Bone marrow (tissue), 2 donors: ENCODE data around the gene ENG.
"Not testable (repeated sequence)": the region's sequence is repeated elsewhere in the genome, so short reads cannot be mapped to it uniquely, and the experiment has no call there.

Experiments used
- DNase-seq, 2 donors: peaks; one replicate each; lab custom pipeline; 2025; lab: John Stamatoyannopoulos, UW

Gene ENG

GRCh38 chr9:127793093-127793708 is 61.3 kb downstream of the ENG start:
- no peak for DNase-seq

GRCh38 chr9:127792417-127793031 is 61.9 kb downstream of the ENG start:
- no peak for DNase-seq

GRCh38 chr9:127791085-127791484 is 63.4 kb downstream of the ENG start:
- DNase-seq: no peak

- no peak for DNase-seq
These were observed 64.2 kb downstream of the ENG start for GRCh38 chr9:127790094-127790855.

DNA sequence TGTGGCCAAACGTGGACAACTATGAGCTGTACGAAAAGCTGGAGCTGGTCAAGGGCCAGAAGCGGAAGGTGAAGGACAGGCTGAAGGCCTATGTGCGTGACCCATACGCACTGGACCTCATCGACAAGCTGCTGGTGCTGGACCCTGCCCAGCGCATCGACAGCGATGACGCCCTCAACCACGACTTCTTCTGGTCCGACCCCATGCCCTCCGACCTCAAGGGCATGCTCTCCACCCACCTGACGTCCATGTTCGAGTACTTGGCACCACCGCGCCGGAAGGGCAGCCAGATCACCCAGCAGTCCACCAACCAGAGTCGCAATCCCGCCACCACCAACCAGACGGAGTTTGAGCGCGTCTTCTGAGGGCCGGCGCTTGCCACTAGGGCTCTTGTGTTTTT is 65.3 kb downstream of the ENG start:
- DNase-seq: no peak

GRCh38 chr9:127788337-127789011 is 66.0 kb downstream of the ENG start:
- no peak for DNase-seq

DNA sequence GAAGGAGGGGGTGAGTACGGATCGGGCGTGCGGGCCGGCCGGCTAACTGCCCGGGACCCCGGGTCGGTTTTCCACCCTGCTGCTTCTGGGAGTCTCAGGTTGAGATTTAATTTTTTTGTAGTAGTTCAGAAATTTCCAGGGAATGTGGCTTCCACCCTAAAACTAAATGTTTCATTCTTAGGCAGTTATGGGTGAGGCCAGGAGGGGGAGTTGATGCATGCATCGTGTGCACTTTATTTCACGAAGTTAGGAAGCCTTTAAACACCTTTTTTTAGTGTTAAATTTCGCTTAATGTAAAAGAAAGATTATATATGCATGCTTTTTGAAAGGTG is 67.7 kb downstream of the ENG start:
- DNase-seq: no peak

GRCh38 chr9:127785933-127786772 is 68.3 kb downstream of the ENG start, which contains the start of gene CDK9:
TSS of gene CDK9 (plus strand) at chr9:127786034. CDS start at chr9:127786149, 115 bp downstream.
- DNase-seq: peak; percentile 58 to 81

DNA sequence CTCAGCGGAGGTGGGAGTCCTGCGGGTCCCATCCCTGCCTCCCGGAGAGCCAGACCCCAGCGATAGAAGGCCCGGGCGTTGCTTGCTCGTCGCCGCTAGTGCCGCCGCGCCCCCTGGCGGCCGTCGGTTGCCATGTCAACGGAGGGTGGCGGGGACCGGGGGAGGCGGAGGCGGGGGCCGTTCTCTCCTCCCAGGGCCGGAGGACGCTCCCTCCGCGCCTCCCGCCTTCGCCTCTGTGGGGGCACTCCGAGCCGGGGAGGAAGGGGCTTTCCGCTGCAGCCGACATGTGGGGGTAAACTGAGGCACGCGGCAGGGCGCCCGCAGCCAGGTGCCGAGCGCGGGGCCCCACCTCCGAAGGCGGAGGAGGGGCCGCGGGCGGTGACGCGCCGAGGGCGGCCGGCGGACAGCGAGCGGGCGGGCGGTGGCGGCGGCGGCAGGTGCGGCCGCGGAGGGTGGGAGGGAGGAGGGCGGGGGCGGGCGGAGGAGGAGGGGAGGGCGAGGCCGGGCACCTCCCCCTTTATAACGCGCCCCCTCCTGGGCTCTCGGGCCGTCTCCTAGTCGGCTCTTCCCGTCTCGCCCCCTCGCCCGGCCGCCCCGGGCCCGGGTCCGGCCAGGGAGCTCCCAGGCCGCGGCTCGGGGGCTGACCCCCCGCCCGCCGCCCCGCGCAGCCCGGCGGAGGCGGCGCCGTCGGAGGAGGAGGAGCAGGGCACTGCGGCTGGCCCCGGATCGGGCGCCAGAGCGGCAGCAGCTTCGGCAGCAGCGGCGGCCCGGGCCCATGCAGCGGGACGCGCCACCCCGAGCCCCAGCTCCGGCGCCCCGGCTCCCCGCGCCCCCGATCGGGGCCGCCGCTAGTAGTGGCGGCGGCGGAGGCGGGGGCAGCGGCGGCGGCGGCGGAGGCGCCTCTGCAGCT is 69.2 kb downstream of the ENG start:
- peak; percentile 48 to 84 for DNase-seq

- peak; percentile 85 to 99 for DNase-seq
These were observed 71.1 kb downstream of the ENG start for GRCh38 chr9:127783111-127784008.

DNA sequence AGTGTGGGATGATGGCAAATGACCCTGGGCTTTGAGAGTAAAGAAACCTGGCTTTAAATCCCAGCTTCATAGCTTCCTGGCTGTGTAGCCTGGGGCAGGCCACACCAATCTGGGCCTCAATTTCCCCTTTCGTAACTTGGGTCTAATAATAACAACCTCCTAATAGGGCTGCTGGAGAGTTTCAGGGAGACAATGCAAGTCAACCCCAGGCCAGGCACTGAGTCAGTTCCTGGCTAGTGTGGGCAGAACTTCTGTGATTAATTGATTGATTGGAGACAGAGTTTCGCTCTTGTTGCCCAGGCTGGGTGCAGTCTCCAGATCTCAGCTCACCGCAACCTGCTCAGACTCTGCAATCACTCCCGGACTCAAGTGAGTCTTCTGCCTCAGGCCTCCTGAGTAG is 72.7 kb downstream of the ENG start:
- no peak for DNase-seq

- DNase-seq: not testable (repeated sequence)
These were observed 73.5 kb downstream of the ENG start for GRCh38 chr9:127780909-127781308.

DNA sequence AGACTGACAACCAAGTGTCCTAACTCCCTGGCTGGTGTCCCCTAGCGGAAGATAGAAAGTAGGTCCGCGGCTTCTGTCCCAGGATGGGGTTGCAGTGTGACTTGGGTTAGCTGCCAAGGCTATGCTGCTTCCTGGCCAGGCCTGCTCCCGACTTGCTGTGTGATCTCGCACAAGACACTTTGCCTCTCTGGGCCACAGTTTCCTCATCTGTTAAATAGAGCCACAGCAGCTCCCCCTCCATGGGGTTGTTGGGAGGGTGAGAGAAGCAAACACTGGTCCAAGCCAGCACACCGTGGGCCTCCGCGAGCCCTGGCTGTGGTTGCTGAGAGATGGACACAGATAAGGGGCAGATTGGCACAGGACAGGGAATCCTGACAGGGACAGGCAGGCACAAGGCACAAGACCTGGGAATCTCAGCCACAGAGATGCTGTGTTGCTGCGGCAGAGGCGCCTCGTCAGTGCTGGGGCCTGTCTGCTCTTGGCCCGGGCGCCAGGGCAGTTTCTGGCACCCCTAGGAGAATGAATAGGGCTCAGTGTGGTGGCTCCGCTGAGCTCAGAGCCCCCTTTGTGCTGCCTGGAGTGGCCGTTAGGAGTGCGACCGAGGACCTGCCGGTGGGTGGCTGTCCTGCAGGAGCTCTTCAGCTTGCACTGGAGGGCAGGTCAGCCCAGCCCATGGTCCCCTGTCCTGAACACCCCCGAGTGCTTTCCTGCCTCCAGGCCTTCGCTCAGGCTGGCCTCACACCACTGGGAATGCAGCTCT is 74.2 kb downstream of the ENG start:
- no peak for DNase-seq

DNA sequence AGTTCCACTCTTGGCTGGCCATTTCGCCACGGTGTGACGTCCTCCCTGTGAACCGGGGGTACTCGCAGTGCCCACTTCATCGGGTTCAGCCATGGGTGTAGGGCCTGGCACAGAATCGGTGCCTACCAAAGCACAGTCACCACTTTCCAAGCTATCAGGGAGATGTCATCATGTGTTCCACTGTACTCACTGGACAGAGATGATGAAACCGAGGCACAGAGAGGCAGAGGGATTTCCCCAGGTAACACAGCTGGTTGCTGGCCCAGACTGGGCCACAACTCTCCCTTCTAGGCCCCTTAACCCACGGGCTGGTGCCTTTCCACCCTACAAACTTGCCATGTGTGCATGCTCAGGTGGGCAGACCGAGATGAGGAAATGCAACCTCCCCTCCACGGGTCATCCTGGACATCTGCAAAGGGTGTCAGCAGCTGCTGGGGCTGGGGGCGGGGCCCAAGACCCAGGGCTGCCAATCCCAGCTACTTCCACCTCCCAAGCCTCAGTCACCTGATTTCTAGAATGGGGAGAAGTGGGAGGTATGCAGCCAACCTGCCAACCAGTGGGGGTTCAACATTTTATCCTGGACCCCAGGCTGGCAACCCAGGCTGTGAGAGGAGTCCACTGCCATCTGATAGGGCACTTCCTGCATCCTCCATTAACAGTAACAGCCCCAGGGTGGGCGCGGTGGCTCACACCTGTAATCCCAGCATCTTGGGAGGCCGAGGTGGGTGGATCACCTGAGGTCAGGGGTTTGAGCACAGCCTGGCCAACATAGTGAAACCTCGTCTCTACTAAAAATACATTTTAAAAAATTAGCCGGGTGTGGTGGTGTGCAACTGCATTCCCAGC is 75.1 kb downstream of the ENG start:
- peak in 1 of 2 donors; percentile 64 for DNase-seq

DNA sequence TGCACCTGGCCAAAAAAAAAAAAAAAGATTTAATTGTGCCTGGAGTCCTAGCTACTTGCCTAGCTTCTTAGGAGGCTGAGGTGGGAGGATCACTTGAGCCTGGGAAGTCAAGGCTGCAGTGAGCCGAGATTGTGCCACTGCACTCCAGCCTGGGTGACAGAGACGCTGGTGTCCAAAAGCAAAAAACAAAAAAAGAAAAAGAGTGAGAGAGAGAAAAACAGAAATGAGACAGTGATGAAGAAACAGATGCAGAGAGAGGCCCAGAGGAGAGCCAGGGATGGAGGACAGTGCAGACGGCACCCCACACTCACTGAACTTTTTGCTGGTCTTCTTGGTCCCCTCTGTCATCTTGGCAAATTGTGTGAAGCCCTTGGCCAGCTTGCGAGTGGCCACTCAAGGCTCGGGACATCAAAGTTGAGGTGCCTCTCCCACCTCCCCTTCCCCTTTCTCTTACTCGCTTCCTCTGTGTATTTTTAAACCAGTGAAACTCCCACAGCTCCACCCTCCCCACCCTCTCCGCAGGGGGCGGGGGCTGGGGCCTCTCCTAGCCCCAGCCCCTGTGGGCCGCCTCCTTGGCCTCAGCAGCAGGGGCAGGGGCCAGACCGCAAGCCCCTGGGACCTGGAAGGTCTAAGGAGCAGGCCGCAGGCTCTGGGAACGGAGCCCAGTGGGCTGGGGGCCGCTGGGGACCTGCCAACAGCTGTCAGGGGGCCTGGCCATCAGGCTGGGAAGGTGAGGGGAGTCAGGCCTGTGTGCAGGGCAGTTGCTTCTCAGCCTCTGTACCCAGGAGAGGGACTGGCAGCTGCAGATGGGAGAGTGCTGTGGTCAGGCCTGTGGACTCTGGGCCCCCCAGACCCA is 76.0 kb downstream of the ENG start, which contains the start of gene SH2D3C:
Gene SH2D3C, minus strand, starts transcription at position 387 of the 856 bp plus-strand sequence. Its CDS starts 39 bp downstream, at position 348.
- DNase-seq: peak in 1 of 2 donors; percentile 64

DNA sequence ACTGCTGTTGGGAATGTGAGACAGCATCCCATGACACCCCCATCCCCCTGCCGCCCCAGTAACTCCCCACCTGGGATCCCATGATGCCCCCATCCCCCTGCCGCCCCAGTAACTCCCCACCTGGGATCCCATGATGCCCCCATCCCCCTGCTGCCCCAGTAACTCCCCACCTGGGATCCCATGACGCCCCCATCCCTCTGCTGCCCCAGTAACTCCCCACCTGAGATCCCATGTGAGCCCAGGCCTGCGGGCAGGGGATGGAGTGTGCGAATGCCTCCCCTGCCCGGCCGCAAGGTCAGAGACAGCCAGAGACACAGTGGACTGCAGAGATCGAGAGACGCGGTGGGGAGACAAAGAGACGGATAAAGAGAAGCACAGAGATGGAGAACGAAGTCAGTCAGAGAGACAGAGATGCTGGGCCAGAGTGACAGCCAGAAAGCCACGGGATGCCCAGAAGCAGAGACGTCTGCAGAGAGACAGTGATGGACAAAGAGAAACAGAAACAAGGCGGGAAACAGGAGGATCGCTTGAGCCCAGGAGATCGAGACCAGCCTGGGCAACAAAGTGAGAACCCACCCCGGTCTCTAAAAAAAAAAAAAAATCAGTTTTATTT is 77.0 kb downstream of the ENG start:
- no peak for DNase-seq
